Ovary (tissue), 3 donors: ENCODE results near the gene LIX1.

ENCODE experiments used
- CTCF ChIP-seq, 3 donors: fragments of 450-650 bp in 2 of 3; fragments of 200-600 bp in 1 of 3; IDR thresholded peaks; one replicate each; pipeline versions ENCODE4 v1.5.1 to v1.8.0; 2016 to 2022; ENCODE audit warnings: antibody characterized with exemption in 3 of 3, mild to moderate bottlenecking in 1 of 3
- EP300 ChIP-seq: sonication (generic); formaldehyde crosslinking; IDR thresholded peaks from one replicate; pipeline ENCODE4 v1.6.1; 2017; ENCODE audit warnings: antibody characterized with exemption
- donor health status: DM: no; HTN: no; CAD: no.

- no peak for TF ChIP-seq CTCF (IDR thresholded peaks at IDR 0.05)
- no peak for TF ChIP-seq EP300
These were observed 11.2 kb downstream of the LIX1 start for GRCh38 chr5:97131139-97131710.
